Naive B cell (primary cell): ENCODE measurements around the gene SCN8A. TPM values are rescaled to one million over a fixed set of nuclear protein-coding genes. Genes with fewer than 3 reads are reported as not detected.
"Not testable (repeated sequence)": the region's sequence is repeated elsewhere in the genome, so short reads cannot be mapped to it uniquely, and the experiment has no call there.

Source experiments
- ATAC-seq, 2 donors: fragments of 150-1000 bp; cut with Tn5 transposase; 2 replicates each; pipeline ENCODE4 v1.10.0; 2021; ENCODE audit warnings: low read depth in 2 of 2, mild to moderate bottlenecking in 2 of 2, moderate library complexity in 2 of 2
- DNase-seq: peaks from one replicate; pipeline ENCODE4 v3.0.0; 2022
- H3K27ac Mint-ChIP-seq, 6 donors: one replicate each; pipeline ENCODE4 v1.8.0; 2020 to 2022; ENCODE audit warnings: mild to moderate bottlenecking in 6 of 6, mixed read lengths in 6 of 6, moderate library complexity in 5 of 6, inconsistent platforms in 2 of 6
- H3K27me3 Mint-ChIP-seq, 3 donors: one replicate each; pipeline ENCODE4 v1.8.0; 2021 to 2022; ENCODE audit warnings: mixed read lengths in 3 of 3, mild to moderate bottlenecking in 1 of 3
- H3K36me3 Mint-ChIP-seq, 2 donors: one replicate each; pipeline ENCODE4 v1.8.0; 2020 to 2022; ENCODE audit warnings: mixed read lengths in 2 of 2, inconsistent platforms in 1 of 2, mild to moderate bottlenecking in 1 of 2
- H3K4me1 Mint-ChIP-seq, 3 donors: one replicate each; pipeline ENCODE4 v1.8.0; 2020 to 2022; ENCODE audit warnings: mixed read lengths in 3 of 3, inconsistent platforms in 1 of 3, mild to moderate bottlenecking in 1 of 3, moderate library complexity in 1 of 3
- H3K4me3 Mint-ChIP-seq, 8 donors: one replicate each; pipeline ENCODE4 v1.8.0; 2020 to 2022; ENCODE audit warnings: mild to moderate bottlenecking in 8 of 8, mixed read lengths in 8 of 8, moderate library complexity in 8 of 8, inconsistent platforms in 2 of 8
- H3K9me3 Mint-ChIP-seq, 7 donors: one replicate each; pipeline ENCODE4 v1.8.0; 2020 to 2022; ENCODE audit warnings: mixed read lengths in 7 of 7, mild to moderate bottlenecking in 5 of 7, inconsistent platforms in 2 of 7, moderate library complexity in 1 of 7
- polyA plus RNA-seq, 6 donors: library from polyadenylated mRNA; unstranded; fragments of 300-500 nt; fragmentation: Illumina TruSeq; gene quantifications; one replicate each; pipeline ENCODE4 v1.2.3, GENCODE V29; 2021; ENCODE audit warnings: low read depth in 6 of 6

SCN8A gene
- polyA plus RNA-seq, 6 donors from 2014 or later, result 0.08 to 0.83 (median 0.37) TPM

DNA sequence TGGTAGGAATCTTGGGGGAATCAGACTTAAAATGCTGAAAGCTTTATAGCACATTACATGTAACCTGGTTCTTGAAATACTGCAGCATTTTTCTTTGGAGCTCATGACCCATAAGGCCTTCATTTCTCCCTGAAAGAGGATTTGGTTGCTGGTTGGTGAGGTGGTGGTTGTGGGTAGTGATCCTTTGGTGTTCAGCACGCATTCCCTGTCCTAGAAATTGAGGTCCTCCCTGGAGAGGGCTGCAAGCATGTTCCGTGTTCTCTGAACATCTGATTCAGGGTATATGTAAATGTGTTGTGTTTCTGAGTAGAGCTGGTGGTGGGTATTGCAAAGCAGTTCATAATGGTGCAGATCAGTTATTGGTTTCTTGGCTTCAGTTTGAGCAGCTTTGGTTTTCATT, 2.0 kb downstream of the SCN8A start:
- H3K27me3 Mint-ChIP-seq, result peaks cover 49 to 65% (median 60%) of the 10 kb centered on the region in 3 donors
- no peaks in the 10 kb centered on the region for H3K36me3 Mint-ChIP-seq
- peaks cover 0 to 2% (median 0%) of the 10 kb centered on the region in 7 donors for H3K9me3 Mint-ChIP-seq
- DNase-seq (no peak), ATAC-seq (no peak)
- H3K4me3 Mint-ChIP-seq, result peak overlapping the region in 2 of 8 donors; percentile 77 to 83
- no peak overlapping the region for H3K27ac Mint-ChIP-seq
- H3K4me1 Mint-ChIP-seq, result peaks cover 17 to 25% (median 22%) of the 10 kb centered on the region in 3 donors

DNA sequence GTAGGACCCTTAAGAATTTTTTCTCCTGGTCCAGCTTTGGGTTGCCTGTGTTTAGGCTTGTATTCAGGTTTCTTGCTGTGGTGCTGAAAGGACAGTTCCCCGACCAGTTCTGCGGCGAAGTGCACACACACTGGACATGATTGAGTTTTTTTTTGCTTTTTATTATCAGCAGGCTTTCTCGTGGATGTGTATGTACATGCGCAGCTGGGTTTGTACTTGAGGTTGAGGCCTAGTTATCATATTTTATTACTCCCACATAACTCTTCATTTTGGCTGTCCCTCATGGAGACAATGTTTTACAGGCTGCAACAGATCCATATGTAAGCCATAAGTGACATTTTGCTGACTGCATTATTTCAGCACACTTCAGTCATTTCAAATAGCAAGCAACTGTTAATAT, 2.5 kb downstream of the SCN8A start:
- no peak for DNase-seq
- peaks cover 53 to 65% (median 61%) of the 10 kb centered on the region in 3 donors for H3K27me3 Mint-ChIP-seq
- ATAC-seq, result no peak

DNA sequence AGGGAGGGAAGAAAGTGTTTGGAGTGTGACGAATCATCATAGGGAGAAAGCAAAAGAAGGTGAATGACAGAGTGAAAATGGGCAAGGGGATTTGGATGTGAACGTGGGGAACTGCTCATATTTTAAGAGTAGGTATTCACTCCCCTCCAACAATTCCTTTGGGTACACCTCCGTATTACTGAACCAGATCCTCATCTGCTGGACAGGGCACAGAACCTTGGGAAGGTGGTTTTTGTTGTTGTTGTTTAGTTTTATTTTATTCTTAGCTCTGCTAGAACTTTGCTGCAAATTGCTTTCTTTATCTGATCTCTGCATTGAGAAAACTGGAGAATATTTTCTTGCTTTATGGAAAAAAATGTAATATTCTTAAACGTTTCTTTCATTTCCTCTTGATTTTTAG, 7.1 kb downstream of the SCN8A start:
- Mint-ChIP-seq H3K27me3 (peaks cover 36 to 44% (median 42%) of the 10 kb centered on the region in 3 donors), H3K27ac (no peak overlapping the region), H3K36me3 (no peaks in the 10 kb centered on the region), H3K4me1 (no peaks in the 10 kb centered on the region), H3K4me3 (no peak overlapping the region), H3K9me3 (no peaks in the 10 kb centered on the region)
- no peak for DNase-seq
- no peak for ATAC-seq

More for the DNA sequence above, 2.5 kb downstream of the SCN8A start:
- H3K36me3 Mint-ChIP-seq, result no peaks in the 10 kb centered on the region
- H3K4me1 Mint-ChIP-seq, result peaks cover 17 to 25% (median 22%) of the 10 kb centered on the region in 3 donors
- no peak overlapping the region for H3K27ac Mint-ChIP-seq
- H3K9me3 Mint-ChIP-seq, result peaks cover 0 to 2% (median 0%) of the 10 kb centered on the region in 7 donors
- peak overlapping the region in 3 of 8 donors; percentile 0 to 83 (median 3) for H3K4me3 Mint-ChIP-seq

DNA sequence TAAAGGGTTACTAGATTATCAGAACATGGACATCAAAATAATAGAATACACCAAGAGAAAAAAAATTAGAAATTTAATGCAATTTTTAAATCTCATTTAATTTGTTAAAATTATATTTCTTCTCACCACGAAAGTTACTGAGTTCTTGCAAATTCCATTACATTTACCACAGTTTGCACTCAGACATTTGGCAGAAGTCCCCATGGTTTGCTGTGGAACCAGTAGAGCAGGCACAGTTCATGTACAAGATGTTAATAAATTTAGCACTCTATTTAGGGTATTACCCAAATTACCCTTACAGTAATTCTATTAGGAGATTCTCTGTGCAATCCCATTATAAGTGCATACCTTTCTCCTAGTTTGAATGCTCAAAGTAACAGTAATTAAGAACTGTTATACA, 9.7 kb downstream of the SCN8A start:
- DNase-seq, result no peak
- Mint-ChIP-seq H3K4me3 (no peak overlapping the region), H3K4me1 (no peaks in the 10 kb centered on the region), H3K36me3 (no peaks in the 10 kb centered on the region), H3K9me3 (peaks cover 0 to 2% (median 0%) of the 10 kb centered on the region in 7 donors), H3K27ac (no peak overlapping the region), H3K27me3 (peaks cover 30 to 44% (median 39%) of the 10 kb centered on the region in 3 donors)
- no peak for ATAC-seq

DNA sequence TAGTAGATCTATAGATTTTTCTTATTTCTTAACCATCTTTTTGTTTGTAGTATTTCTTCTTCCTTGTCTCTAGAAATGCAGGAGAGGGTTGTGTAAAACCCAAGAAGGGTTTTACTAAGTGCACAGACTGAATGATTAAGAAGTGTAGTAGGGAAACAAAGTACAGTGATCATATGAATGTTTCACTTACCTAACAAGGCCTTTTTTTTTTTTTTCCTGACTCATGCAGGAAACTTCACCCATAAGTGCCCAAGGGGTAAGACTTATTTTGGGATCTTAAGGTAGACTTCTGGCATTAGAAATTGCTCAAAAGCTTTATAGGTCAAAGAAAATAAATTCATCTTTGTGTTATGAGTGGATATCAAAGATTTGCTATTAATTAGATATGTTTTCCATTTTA, 10.2 kb downstream of the SCN8A start:
- Mint-ChIP-seq H3K27me3 (peaks cover 27 to 45% (median 41%) of the 10 kb centered on the region in 3 donors), H3K27ac (no peak overlapping the region), H3K4me1 (no peaks in the 10 kb centered on the region), H3K36me3 (no peaks in the 10 kb centered on the region), H3K4me3 (no peak overlapping the region), H3K9me3 (peaks cover 0 to 2% (median under 1%) of the 10 kb centered on the region in 7 donors)
- ATAC-seq, result no peak
- DNase-seq, result no peak

DNA sequence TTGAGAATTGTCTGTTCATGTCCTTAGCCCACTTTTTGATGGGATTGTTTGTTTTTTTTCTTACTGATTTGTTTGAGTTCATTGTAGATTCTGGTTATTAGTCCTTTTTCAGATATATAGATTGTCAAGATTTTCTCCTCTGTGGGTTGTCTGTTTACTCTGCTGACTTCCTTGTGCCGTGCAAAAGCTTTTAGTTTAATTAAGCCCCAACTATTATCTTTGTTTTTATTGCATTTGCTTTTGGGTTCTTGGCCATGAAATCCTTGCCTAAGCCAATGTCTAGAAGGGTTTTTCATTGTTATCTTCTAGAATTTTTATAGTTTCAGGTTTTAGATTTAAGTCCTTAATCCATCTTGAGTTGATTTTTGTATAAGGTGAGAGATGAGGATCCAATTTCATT, 14.9 kb downstream of the SCN8A start:
- Mint-ChIP-seq H3K27me3 (peaks cover 15 to 55% (median 34%) of the 10 kb centered on the region in 3 donors), H3K36me3 (peaks cover 4 to 18% of the 10 kb centered on the region in 2 donors), H3K9me3 (peaks cover 6 to 14% (median 11%) of the 10 kb centered on the region in 7 donors), H3K4me1 (peaks cover 0 to 13% (median 6%) of the 10 kb centered on the region in 3 donors)
- H3K27ac Mint-ChIP-seq, DNase-seq, ATAC-seq, H3K4me3 Mint-ChIP-seq: not testable (repeated sequence)

DNA sequence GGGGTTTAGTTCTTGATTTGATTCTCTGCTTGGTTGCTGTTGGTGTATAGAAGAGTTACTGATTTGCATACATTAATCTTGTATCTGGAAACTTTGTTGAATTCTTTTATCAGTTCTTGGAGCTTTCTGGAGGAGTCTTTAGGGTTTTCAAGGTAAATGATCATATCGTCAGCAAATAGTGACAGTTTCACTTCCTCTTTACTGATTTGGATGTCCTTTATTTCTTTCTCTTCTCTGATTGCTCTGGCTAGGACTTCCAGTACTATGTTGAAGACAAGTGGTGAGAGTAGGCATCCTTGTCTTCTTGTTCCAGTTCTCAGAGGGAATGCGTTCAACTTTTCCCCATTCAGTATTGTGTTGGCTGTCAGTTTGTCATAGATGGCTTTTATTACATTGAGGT, 16.2 kb downstream of the SCN8A start:
- not testable (repeated sequence) for H3K27ac Mint-ChIP-seq, H3K4me3 Mint-ChIP-seq, DNase-seq, ATAC-seq
- Mint-ChIP-seq H3K36me3 (peaks cover 4 to 18% of the 10 kb centered on the region in 2 donors), H3K27me3 (peaks cover 15 to 55% (median 34%) of the 10 kb centered on the region in 3 donors), H3K4me1 (peaks cover 0 to 13% (median 6%) of the 10 kb centered on the region in 3 donors), H3K9me3 (peaks cover 6 to 14% (median 11%) of the 10 kb centered on the region in 7 donors)

DNA sequence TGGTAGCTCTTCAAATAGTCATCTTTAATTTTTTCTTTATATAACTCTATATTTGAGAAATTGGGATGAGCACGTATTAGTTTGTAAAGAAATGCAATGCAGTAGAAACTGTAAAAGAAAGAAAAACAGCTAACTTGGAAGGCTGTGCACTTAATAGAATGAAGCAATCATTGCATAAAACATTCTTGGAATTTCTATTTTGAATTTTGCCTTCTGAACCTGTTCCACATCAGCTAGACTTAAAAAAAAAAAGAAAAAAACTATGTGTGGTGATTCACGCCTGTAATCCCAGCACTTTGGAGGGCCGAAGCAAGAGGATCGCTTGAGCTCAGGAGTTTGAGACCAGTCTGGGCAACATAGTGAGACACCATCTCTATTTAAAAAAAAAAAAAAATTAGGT, 29.4 kb downstream of the SCN8A start:
- Mint-ChIP-seq H3K27me3 (peaks cover 12 to 34% (median 23%) of the 10 kb centered on the region in 3 donors), H3K9me3 (peaks cover 4 to 12% (median 9%) of the 10 kb centered on the region in 7 donors), H3K4me1 (no peaks in the 10 kb centered on the region), H3K4me3 (no peak overlapping the region), H3K36me3 (peaks cover 6 to 16% of the 10 kb centered on the region in 2 donors), H3K27ac (no peak overlapping the region)
- ATAC-seq (no peak), DNase-seq (no peak)

DNA sequence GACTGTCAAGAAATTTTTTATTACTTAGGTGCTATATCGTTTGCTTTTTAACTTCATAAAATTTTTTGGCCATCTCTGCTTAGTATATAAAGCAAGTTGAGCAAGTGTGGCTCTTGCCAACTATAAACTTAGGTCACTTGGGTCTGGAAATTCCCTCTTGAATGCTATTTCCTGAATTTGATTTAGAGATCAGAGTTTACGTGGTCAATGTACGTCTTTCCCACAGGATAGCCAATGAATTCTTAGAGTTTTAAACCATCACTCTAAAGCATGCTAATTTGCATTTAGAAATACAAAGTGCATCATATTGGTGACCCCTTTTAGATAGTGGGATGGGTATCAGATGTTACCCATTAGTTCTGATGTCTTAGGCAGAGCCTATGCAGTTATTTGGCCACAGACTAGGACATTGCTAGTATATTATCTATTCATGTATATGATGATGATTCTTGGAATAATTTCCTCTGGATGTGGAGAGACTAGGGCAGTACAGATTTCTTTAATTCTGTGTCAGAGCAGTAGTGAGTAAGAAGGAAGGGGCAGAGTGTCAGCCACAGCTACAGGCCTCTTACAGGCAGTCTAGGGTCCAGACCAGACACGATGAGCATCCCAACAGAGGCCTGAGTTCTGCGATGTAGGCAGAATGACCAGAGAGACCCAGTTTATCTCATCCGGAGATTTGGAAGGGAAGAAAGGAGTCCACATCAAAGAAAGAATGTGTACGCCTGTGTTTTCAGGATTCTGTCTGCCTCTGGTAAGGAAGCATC, 30.3 kb downstream of the SCN8A start:
- peaks cover 6 to 16% of the 10 kb centered on the region in 2 donors for H3K36me3 Mint-ChIP-seq
- no peaks in the 10 kb centered on the region for H3K4me1 Mint-ChIP-seq
- no peak overlapping the region for H3K4me3 Mint-ChIP-seq
- H3K27me3 Mint-ChIP-seq, result peaks cover 17 to 42% (median 32%) of the 10 kb centered on the region in 3 donors
- no peak for ATAC-seq
- peaks cover 4 to 12% (median 7%) of the 10 kb centered on the region in 7 donors for H3K9me3 Mint-ChIP-seq
- DNase-seq, result no peak
- no peak overlapping the region for H3K27ac Mint-ChIP-seq

DNA sequence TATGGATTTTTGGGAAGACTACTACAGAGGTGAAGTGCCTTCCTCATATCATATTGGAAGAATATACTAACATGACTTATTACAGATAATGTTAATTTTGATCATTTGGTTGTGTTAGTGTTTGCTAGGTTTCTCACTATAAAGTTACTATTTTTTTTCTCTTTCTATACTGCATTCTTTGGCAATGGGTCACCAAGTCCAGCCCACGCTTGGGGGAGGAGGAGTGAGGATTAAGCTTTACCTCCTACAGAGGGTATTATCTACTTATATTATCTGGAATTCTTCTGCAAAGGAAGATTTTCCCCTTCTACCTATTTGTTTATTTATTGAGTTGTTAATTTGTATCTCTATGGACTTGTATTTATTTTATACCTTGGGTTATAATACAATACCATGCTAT, 31.5 kb downstream of the SCN8A start:
- DNase-seq (no peak), ATAC-seq (no peak)
- H3K27ac Mint-ChIP-seq, result peak overlapping the region in 1 of 6 donors; percentile 30
- H3K36me3 Mint-ChIP-seq, result peaks cover 0 to 7% of the 10 kb centered on the region in 2 donors
- H3K9me3 Mint-ChIP-seq, result peaks cover 0 to 4% (median 0%) of the 10 kb centered on the region in 7 donors
- no peak overlapping the region for H3K4me3 Mint-ChIP-seq
- H3K27me3 Mint-ChIP-seq, result peaks cover 15 to 33% (median 25%) of the 10 kb centered on the region in 3 donors
- H3K4me1 Mint-ChIP-seq, result no peaks in the 10 kb centered on the region

DNA sequence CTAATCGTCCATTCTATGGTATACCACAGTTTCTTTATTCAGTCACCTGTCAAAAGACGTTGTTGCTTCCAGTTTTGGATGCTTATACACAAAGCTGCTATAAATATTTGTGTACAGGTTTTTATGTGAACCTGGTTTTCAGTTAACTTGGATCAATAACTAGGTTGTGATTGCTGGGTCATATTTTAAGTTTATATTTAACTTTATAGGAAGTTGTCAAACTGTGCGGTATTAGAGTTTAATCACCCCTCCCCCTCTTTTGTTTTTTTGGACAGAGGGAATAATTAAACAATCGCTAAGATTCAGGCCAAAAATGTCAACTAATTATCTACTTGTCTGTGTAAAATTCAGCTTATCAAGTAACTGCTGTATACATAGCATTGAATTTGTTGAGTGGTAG, 34.3 kb downstream of the SCN8A start:
- Mint-ChIP-seq H3K27ac (no peak overlapping the region), H3K36me3 (no peaks in the 10 kb centered on the region), H3K9me3 (no peaks in the 10 kb centered on the region), H3K27me3 (peaks cover 18 to 38% (median 35%) of the 10 kb centered on the region in 3 donors), H3K4me3 (no peak overlapping the region), H3K4me1 (no peaks in the 10 kb centered on the region)
- ATAC-seq (no peak), DNase-seq (no peak)

DNA sequence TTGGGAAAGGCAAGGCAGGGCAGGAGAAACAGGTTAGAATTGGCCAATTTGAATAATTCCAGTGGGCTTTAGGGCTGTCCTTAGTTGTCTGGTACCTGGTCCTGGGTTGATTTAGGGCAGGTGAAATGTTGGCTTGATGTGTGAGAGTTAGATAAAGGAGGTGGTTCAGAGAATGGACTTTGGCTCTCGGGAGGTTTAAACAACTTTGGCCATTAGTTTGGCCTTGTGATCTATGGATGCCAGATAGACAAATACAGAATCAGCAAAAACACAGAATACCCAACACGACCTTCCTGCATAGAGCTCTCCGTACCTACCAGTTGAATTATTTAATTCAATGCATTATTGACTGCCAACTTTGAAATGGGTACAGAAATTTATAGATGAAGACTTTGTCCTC, 35.1 kb downstream of the SCN8A start:
- H3K27me3 Mint-ChIP-seq, result peaks cover 26 to 44% (median 42%) of the 10 kb centered on the region in 3 donors
- ATAC-seq (no peak), DNase-seq (no peak)
- H3K4me1 Mint-ChIP-seq, result no peaks in the 10 kb centered on the region
- H3K36me3 Mint-ChIP-seq, result no peaks in the 10 kb centered on the region
- H3K4me3 Mint-ChIP-seq, result no peak overlapping the region
- no peak overlapping the region for H3K27ac Mint-ChIP-seq
- no peaks in the 10 kb centered on the region for H3K9me3 Mint-ChIP-seq

DNA sequence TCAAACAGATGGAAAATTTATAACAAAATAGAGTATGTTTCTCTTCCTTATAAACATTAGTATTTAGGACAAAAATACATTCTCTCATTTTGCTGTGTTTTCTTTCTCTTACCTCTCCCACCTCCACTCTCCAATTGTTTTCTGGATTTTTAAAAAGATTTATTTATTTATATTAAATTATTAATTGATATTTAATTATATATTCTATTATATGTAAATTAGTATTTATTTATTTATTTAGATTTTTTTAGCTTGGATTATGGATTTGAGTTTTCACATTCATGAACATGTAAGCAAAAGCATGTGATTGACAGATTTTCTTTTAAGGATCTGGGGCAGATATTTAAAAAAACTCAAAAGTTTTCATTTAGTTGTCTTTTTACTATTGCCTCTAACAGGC, 35.6 kb downstream of the SCN8A start:
- no peak for DNase-seq
- ATAC-seq, result no peak
- no peaks in the 10 kb centered on the region for H3K36me3 Mint-ChIP-seq
- no peak overlapping the region for H3K27ac Mint-ChIP-seq
- no peak overlapping the region for H3K4me3 Mint-ChIP-seq
- H3K4me1 Mint-ChIP-seq, result no peaks in the 10 kb centered on the region
- H3K27me3 Mint-ChIP-seq, result peaks cover 27 to 45% (median 40%) of the 10 kb centered on the region in 3 donors
- H3K9me3 Mint-ChIP-seq, result no peaks in the 10 kb centered on the region

DNA sequence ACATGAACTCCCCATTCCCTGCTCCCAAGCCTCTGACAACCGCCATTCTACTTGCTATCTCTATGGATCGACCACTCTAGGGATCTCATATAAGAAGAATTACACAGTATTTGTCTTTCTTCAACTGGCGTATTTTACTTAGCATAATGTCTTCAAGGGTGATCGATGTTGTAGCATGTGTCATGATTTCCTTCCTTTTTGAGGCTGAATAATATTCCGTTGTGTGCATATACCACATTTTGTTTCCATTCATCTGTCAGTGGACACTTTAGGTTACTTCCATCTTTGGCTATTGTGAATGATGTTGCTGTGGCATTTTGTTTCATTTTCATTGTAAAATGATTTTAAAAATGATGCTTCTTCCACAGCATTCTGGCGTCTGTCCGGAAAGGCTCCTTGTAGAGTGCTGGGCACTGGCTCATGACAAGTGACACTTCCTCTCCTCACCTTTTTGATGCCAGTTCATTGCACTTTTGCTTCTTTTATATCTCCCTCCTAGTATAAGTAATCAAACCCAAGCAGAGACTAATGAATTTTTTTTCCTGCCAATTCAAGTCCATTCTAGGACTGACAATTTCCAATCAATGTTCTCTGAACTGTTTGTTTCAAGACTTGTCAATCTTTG, 39.3 kb downstream of the SCN8A start:
- H3K27ac Mint-ChIP-seq, result no peak overlapping the region
- no peak for ATAC-seq
- no peaks in the 10 kb centered on the region for H3K36me3 Mint-ChIP-seq
- H3K27me3 Mint-ChIP-seq, result peaks cover 34 to 70% (median 35%) of the 10 kb centered on the region in 3 donors
- H3K9me3 Mint-ChIP-seq, result no peaks in the 10 kb centered on the region
- H3K4me3 Mint-ChIP-seq, result no peak overlapping the region
- no peaks in the 10 kb centered on the region for H3K4me1 Mint-ChIP-seq
- DNase-seq, result no peak
